Mucosa of descending colon (tissue), 3 donors: ENCODE results near the gene CHN1. TPM values are rescaled to one million over a fixed set of nuclear protein-coding genes. Genes with fewer than 3 reads are reported as not detected.

Experiments
- ATAC-seq: fragments of 200-7000 bp; cut with Tn5 transposase; one replicate; pipeline ENCODE4 v1.9.1; 2020; ENCODE audit warnings: mild to moderate bottlenecking, moderate library complexity
- DNase-seq, 3 donors: peaks; one replicate each; pipeline ENCODE4 v3.0.0-alpha.2; 2020
- H3K36me3 ChIP-seq: fragments of 200-600 bp; one replicate; pipeline ENCODE4 v1.8.0; 2021; ENCODE audit warnings: low read depth, mild to moderate bottlenecking
- H3K4me1 ChIP-seq: fragments of 200-600 bp; one replicate; pipeline ENCODE4 v1.8.0; 2021; ENCODE audit warnings: low read depth, mild to moderate bottlenecking
- H3K4me3 ChIP-seq: fragments of 200-600 bp; one replicate; pipeline ENCODE4 v1.8.0; 2021; ENCODE audit warnings: mild to moderate bottlenecking
- H3K9me3 ChIP-seq: fragments of 200-600 bp; one replicate; pipeline ENCODE4 v1.8.0; 2021; ENCODE audit warnings: mild to moderate bottlenecking
- CTCF ChIP-seq: fragments of 200-600 bp; IDR thresholded peaks from one replicate; pipeline ENCODE4 v1.8.0; 2022; ENCODE audit warnings: antibody characterized with exemption, mild to moderate bottlenecking
- intact Hi-C, 2 donors: fragments of 100-400 bp; cut with DNase I in 1 of 2; cut with micrococcal nuclease in 1 of 2; formaldehyde crosslinking; loops; one replicate each; pipeline versions ENCODE4 v1.11.0 to v1.11.1; 2022; cut with DNase I, micrococcal nuclease
- total RNA-seq, 3 donors: library from RNA; stranded (reverse); fragmentation: NEBNext Ultra II Directional in 2 of 3; extraction: Animal tissue kit (Norgen Biotek cat#: 25700) in 2 of 3; gene quantifications; one replicate each; pipeline versions ENCODE4 v1.2.1 to v1.2.4, GENCODE V29; 2021 to 2023
- donor health status: DM: no; HTN: no; CAD: no; lungs with moderate emphysema.
- donor health status: DM: no; HTN: no; CAD: no.
- donor health status: DM: no; HTN: yes; CAD: no.

Gene CHN1
- total RNA-seq, 3 donors from 2014 or later: 2.1 to 15.2 (median 3.9) TPM

- TF ChIP-seq CTCF: no peak
- intact Hi-C loops: no loop called here
- DNase-seq: no peak
- H3K9me3 ChIP-seq: no peaks in the 10 kb centered on the region
- no peaks in the 10 kb centered on the region for H3K36me3 ChIP-seq
- no peaks in the 10 kb centered on the region for H3K4me1 ChIP-seq
- no peak for ATAC-seq
- H3K4me3 ChIP-seq: no peak overlapping the region
These were observed 6.3 kb upstream of the CHN1 start for GRCh38 chr2:175011505-175011904.

- no peak overlapping the region for H3K4me3 ChIP-seq
- no peak for TF ChIP-seq CTCF
- ATAC-seq (no peak), DNase-seq (no peak)
- intact Hi-C loops: no loop called here
- no peaks in the 10 kb centered on the region for H3K9me3 ChIP-seq
- no peaks in the 10 kb centered on the region for H3K36me3 ChIP-seq
- H3K4me1 ChIP-seq: no peaks in the 10 kb centered on the region
These were observed 5.7 kb upstream of the CHN1 start for GRCh38 chr2:175010848-175011254.

- H3K36me3 ChIP-seq: no peaks in the 10 kb centered on the region
- no peak overlapping the region for H3K4me3 ChIP-seq
- DNase-seq: no peak
- ATAC-seq: no peak
- intact Hi-C loops: no loop called here
- no peaks in the 10 kb centered on the region for H3K9me3 ChIP-seq
- no peaks in the 10 kb centered on the region for H3K4me1 ChIP-seq
- no peak for TF ChIP-seq CTCF
These were observed 4.9 kb upstream of the CHN1 start for GRCh38 chr2:175009917-175010621.

- no peak overlapping the region for H3K4me3 ChIP-seq
- no peak for TF ChIP-seq CTCF
- H3K9me3 ChIP-seq: no peaks in the 10 kb centered on the region
- intact Hi-C loops: no loop called here
- no peaks in the 10 kb centered on the region for H3K36me3 ChIP-seq
- no peak for ATAC-seq
- no peak for DNase-seq
- no peaks in the 10 kb centered on the region for H3K4me1 ChIP-seq
These were observed 3.8 kb upstream of the CHN1 start for GRCh38 chr2:175008801-175009495.

GRCh38 chr2:175008009-175008408 lies 2.8 kb upstream of the CHN1 start:
- no peaks in the 10 kb centered on the region for H3K36me3 ChIP-seq
- DNase-seq (no peak), ATAC-seq (no peak)
- TF ChIP-seq CTCF: no peak
- intact Hi-C loops: no loop called here
- no peak overlapping the region for H3K4me3 ChIP-seq
- H3K9me3 ChIP-seq: no peaks in the 10 kb centered on the region
- H3K4me1 ChIP-seq: no peaks in the 10 kb centered on the region
